NCI-H526 treated with DMSO at 0.1 percent for 48 hours (cell line): Measurements from ENCODE around the gene ADGRL3.
"Not testable (repeated sequence)": the region's sequence is repeated elsewhere in the genome, so short reads cannot be mapped to it uniquely, and the experiment has no call there.

Source experiments
- DNase-seq: peaks from one replicate; lab custom pipeline; 2025; lab: John Stamatoyannopoulos, UW

ADGRL3 gene

GRCh38 chr4:61205066-61205465 is 4.9 kb downstream of the ADGRL3 start:
- DNase-seq, result no peak

- not testable (repeated sequence) for DNase-seq
Measured at GRCh38 chr4:61207156-61207555, 7.0 kb downstream of the ADGRL3 start.

- DNase-seq, result no peak
Measured at GRCh38 chr4:61210186-61210939, 10.2 kb downstream of the ADGRL3 start.

GRCh38 chr4:61211781-61212180 is 11.7 kb downstream of the ADGRL3 start:
- no peak for DNase-seq

GRCh38 chr4:61212788-61213187 is 12.7 kb downstream of the ADGRL3 start:
- DNase-seq, result peak; percentile 12

- no peak for DNase-seq
Measured at GRCh38 chr4:61214680-61215079, 14.6 kb downstream of the ADGRL3 start.

- no peak for DNase-seq
Measured at GRCh38 chr4:61217222-61217621, 17.1 kb downstream of the ADGRL3 start.

GRCh38 chr4:61220556-61220955 is 20.4 kb downstream of the ADGRL3 start:
- no peak for DNase-seq

GRCh38 chr4:61223385-61223784 is 23.3 kb downstream of the ADGRL3 start:
- no peak for DNase-seq

GRCh38 chr4:61224573-61224972 is 24.4 kb downstream of the ADGRL3 start:
- no peak for DNase-seq

- DNase-seq, result no peak
Measured at GRCh38 chr4:61225656-61226055, 25.5 kb downstream of the ADGRL3 start.

- DNase-seq, result no peak
Measured at GRCh38 chr4:61231421-61231820, 31.3 kb downstream of the ADGRL3 start.

- DNase-seq, result peak; percentile 47
Measured at GRCh38 chr4:61239250-61239649, 39.1 kb downstream of the ADGRL3 start.

- DNase-seq, result no peak
Measured at GRCh38 chr4:61243962-61244361, 43.8 kb downstream of the ADGRL3 start.

- DNase-seq, result no peak
Measured at GRCh38 chr4:61245069-61245714, 45.1 kb downstream of the ADGRL3 start.

- no peak for DNase-seq
Measured at GRCh38 chr4:61246034-61246433, 45.9 kb downstream of the ADGRL3 start.

- DNase-seq, result no peak
Measured at GRCh38 chr4:61248705-61249104, 48.6 kb downstream of the ADGRL3 start.

GRCh38 chr4:61251129-61251528 is 51.0 kb downstream of the ADGRL3 start:
- no peak for DNase-seq

GRCh38 chr4:61254406-61254805 is 54.3 kb downstream of the ADGRL3 start:
- no peak for DNase-seq

- no peak for DNase-seq
Measured at GRCh38 chr4:61273233-61273632, 73.1 kb downstream of the ADGRL3 start.

- DNase-seq, result no peak
Measured at GRCh38 chr4:61274286-61274685, 74.2 kb downstream of the ADGRL3 start.

- no peak for DNase-seq
Measured at GRCh38 chr4:61275241-61275640, 75.1 kb downstream of the ADGRL3 start.

- no peak for DNase-seq
Measured at GRCh38 chr4:61276029-61276428, 75.9 kb downstream of the ADGRL3 start.
